Measurements from ENCODE around the gene HSD17B13.

Gene HSD17B13, protein sequence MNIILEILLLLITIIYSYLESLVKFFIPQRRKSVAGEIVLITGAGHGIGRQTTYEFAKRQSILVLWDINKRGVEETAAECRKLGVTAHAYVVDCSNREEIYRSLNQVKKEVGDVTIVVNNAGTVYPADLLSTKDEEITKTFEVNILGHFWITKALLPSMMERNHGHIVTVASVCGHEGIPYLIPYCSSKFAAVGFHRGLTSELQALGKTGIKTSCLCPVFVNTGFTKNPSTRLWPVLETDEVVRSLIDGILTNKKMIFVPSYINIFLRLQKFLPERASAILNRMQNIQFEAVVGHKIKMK

DNA sequence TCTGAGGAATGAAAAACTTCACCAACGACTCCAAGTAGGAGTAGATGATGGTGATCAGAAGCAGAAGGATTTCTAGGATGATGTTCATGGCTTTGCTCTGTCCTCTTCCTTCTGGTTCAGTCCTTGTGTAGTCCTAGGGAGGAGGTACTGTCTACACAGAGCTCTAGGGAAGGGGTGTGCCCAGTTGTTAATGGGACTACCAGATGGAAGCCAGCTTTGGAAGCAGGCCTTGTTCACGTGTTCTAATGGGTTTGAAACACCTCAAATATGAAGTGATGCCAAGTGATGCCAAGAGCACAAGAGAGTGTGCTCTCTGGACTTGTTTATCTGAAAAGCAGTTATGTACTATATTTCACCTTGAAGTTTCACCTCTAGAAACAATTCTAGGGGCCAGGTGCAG, at the start of gene HSD17B13:
TSS of gene HSD17B13 (minus strand) at position 129 of the 400 bp plus-strand sequence. CDS start at position 88, 41 bp downstream.
- H3K4me3 ChIP-seq (ENCODE audit: low read depth, low read length): no peak within 1 kb of the TSS
- TF ChIP-seq, protein P1, sequence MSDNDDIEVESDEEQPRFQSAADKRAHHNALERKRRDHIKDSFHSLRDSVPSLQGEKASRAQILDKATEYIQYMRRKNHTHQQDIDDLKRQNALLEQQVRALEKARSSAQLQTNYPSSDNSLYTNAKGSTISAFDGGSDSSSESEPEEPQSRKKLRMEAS (IDR thresholded peaks at IDR 0.05; ENCODE audit: low read depth, low read length): no peak
- TF ChIP-seq POLR2A (IDR thresholded peaks at IDR 0.05; ENCODE audit: extremely low read depth, insufficient read length) (no peak), MYC (IDR thresholded peaks at IDR 0.05; ENCODE audit: low read depth, low read length) (no peak)
- TF ChIP-seq, protein P2, sequence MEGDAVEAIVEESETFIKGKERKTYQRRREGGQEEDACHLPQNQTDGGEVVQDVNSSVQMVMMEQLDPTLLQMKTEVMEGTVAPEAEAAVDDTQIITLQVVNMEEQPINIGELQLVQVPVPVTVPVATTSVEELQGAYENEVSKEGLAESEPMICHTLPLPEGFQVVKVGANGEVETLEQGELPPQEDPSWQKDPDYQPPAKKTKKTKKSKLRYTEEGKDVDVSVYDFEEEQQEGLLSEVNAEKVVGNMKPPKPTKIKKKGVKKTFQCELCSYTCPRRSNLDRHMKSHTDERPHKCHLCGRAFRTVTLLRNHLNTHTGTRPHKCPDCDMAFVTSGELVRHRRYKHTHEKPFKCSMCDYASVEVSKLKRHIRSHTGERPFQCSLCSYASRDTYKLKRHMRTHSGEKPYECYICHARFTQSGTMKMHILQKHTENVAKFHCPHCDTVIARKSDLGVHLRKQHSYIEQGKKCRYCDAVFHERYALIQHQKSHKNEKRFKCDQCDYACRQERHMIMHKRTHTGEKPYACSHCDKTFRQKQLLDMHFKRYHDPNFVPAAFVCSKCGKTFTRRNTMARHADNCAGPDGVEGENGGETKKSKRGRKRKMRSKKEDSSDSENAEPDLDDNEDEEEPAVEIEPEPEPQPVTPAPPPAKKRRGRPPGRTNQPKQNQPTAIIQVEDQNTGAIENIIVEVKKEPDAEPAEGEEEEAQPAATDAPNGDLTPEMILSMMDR (IDR thresholded peaks at IDR 0.05; ENCODE audit: low read depth, low read length): no peak
- DNase-seq (ENCODE audit: low read depth): no peak

DNA sequence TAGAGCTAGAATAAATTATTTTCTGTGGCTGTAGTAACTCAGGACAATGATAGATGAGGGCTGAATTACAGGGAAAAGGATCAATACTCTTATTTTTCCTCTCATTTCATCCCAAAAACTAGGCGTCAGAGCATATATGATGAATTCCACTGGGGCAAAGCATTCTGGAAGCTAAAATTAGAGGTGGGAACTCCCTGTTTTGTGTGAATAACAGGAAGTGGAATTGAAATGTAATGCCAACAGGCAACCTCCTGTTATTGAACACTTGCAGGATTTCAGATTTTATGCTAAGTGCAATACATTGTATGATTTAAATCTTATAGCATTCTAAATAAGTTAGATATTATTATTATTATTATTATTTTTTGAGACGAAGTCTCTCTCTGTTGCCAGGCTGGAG, 47.4 kb upstream of the HSD17B13 start:
- DNase-seq (ENCODE audit: low read depth): no peak
- H3K4me3 ChIP-seq (ENCODE audit: low read depth, low read length): no peak overlapping the region
- TF ChIP-seq, protein P1 (IDR thresholded peaks at IDR 0.05; ENCODE audit: low read depth, low read length): no peak
- TF ChIP-seq POLR2A (IDR thresholded peaks at IDR 0.05; ENCODE audit: extremely low read depth, insufficient read length): no peak
- TF ChIP-seq MYC (IDR thresholded peaks at IDR 0.05; ENCODE audit: low read depth, low read length): no peak
- TF ChIP-seq, protein P2 (IDR thresholded peaks at IDR 0.05; ENCODE audit: low read depth, low read length): no peak

DNA sequence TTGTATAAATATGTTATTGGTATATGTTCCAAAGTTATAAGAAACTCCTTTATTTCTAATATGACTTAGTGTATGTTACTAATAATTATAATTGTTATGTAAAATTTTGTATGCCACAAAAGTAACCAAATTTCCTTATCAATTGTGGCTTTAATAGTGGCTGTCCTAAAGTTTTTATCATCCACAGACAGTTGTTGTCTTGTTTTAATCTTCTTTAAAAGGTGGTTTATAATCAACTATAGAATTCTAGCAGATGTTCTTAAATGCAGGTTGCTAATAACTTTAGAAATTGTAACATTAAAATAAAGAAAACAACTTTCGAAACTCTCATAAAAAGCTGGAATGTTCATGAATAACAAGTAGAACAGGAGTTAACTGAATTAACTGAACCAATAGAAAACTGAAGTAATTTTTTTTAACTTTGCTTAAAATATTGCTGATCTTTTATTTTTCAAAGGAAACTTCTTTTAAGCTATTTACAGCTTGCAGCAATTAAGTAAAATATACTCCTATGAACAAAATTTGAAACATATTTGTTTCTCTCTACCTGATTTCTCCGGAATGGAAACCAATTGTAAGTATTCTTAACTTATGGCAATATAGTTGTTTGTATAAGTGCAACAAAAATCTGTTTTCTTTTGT, 44.0 kb upstream of the HSD17B13 start:
- no peak for DNase-seq (ENCODE audit: low read depth)
- H3K4me3 ChIP-seq (ENCODE audit: low read depth, low read length): no peak overlapping the region
- TF ChIP-seq POLR2A (IDR thresholded peaks at IDR 0.05; ENCODE audit: extremely low read depth, insufficient read length): no peak
- no peak for TF ChIP-seq MYC (IDR thresholded peaks at IDR 0.05; ENCODE audit: low read depth, low read length)
- TF ChIP-seq, protein P1 (IDR thresholded peaks at IDR 0.05; ENCODE audit: low read depth, low read length): no peak
- TF ChIP-seq, protein P2 (IDR thresholded peaks at IDR 0.05; ENCODE audit: low read depth, low read length): no peak

DNA sequence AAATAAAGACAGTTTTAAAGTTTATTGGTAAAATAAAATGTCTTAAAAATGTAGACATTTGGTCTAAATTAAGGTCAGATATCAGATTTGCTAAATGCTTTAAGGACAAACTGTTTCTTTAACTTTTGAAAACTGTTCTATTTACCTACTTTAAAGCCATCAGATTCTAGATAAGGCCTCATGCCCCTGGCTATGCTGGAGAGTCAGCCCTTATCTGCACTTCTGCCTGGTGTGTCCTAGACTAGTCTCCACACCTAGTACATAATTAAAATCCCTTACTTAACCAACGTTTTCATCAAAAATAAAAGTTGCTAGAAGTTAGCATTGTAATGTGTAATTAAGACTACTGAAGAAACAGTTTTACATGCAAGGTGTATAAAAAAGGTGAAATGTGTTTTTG, 42.7 kb upstream of the HSD17B13 start:
- no peak overlapping the region for H3K4me3 ChIP-seq (ENCODE audit: low read depth, low read length)
- no peak for DNase-seq (ENCODE audit: low read depth)
- TF ChIP-seq MYC (IDR thresholded peaks at IDR 0.05; ENCODE audit: low read depth, low read length): no peak
- TF ChIP-seq, protein P2 (IDR thresholded peaks at IDR 0.05; ENCODE audit: low read depth, low read length): no peak
- TF ChIP-seq, protein P1 (IDR thresholded peaks at IDR 0.05; ENCODE audit: low read depth, low read length): no peak
- no peak for TF ChIP-seq POLR2A (IDR thresholded peaks at IDR 0.05; ENCODE audit: extremely low read depth, insufficient read length)

DNA sequence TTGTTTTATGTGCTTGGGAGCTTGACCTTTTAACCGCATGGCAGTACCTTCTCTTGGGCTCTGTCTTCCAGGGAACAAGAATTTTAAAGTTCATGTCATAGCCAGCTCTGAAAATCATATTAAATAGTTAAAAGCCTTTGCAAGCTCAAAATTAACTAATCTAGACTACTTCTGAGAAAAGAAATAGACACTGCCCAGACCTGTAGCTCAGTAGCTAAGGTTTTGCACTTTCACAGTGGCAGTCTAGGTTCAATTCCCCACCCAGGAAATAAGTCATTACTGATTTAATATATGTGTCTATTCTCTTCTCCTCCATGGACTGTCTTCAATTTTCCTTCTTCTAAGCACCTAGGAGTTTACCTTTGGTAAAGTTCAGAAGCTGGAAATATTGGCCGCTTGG, 40.9 kb upstream of the HSD17B13 start:
- no peak overlapping the region for H3K4me3 ChIP-seq (ENCODE audit: low read depth, low read length)
- TF ChIP-seq POLR2A (IDR thresholded peaks at IDR 0.05; ENCODE audit: extremely low read depth, insufficient read length) (no peak), MYC (IDR thresholded peaks at IDR 0.05; ENCODE audit: low read depth, low read length) (no peak)
- TF ChIP-seq, protein P2 (IDR thresholded peaks at IDR 0.05; ENCODE audit: low read depth, low read length): no peak
- TF ChIP-seq, protein P1 (IDR thresholded peaks at IDR 0.05; ENCODE audit: low read depth, low read length): no peak
- no peak for DNase-seq (ENCODE audit: low read depth)
